ENCODE data around the gene ABCA5.
"Not testable (repeated sequence)": the region's sequence is repeated elsewhere in the genome, so short reads cannot be mapped to it uniquely, and the experiment has no call there.

Gene ABCA5

DNA sequence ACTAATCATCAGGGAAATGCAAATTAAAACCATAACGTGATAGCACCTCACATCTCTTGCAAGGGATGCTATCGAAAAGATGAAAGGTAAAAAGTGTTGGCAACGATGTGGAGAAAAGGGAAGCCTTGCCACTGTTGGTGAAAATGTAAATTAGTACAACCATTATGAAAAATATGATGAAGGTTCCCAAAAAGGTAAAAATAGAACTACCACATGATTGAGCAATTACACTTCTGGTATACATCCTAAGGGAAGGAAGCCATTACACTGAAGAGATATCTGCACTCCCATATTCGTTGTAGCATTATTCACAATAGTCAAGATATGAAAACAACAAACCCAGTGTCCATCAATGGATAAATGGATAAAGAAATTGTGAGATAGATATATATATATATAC is 119.8 kb downstream of the ABCA5 start:
- DNase-seq (ENCODE audit: low read depth in 2 of 2) = no peak

DNA sequence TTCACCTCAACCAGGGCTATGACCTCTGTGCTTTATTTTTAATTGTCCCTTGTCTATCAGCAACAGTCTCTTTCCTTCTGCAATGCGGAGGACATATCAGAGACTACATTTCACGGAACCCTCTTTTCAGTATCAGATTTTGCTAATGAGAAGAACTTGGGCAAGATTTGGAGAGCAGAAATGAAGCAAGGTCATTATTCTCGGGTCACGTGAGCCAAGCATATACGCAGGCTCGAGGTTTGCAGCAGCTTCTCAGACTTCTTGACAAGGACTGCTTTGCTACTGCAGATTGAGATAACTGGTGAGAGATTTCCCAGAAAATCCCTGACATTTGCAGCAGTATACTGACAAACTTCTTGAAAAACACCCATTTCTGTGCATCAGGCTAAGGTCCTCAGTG is 128.7 kb downstream of the ABCA5 start:
- no peak for DNase-seq (ENCODE audit: low read depth in 2 of 2)

DNA sequence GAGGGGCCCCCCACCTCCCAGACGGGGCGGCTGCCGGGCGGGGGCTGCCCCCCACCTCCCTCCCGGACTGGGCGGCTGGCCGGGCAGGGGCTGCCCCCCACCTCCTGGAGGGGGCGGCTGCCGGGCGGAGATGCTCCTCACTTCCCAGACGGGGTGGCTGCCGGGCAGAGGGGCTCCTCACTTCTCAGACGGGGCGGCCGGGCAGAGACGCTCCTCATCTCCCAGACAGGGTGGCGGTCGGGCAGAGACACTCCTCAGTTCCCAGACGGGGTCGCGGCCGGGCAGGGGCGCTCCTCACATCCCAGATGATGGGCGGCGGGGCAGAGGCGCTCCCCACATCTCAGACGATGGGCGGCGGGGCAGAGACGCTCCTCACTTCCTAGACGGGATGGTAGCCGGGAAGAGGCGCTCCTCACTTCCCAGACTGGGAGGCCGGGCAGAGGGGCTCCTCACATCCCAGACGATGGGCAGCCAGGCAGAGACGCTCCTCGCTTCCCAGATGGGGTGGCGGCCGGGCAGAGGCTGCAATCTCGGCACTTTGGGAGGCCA is 130.8 kb downstream of the ABCA5 start:
- not testable (repeated sequence) for DNase-seq (ENCODE audit: low read depth in 2 of 2)

Data from stimulated activated CD4-positive, alpha-beta T cell treated with anti-CD3 and anti-CD28 coated beads, Interleukin-12 subunit alpha, Interleukin-12 subunit beta, amount 100 ng/mL, for 24 hours (primary cell).